GM21360 (cell line): Measurements from ENCODE around the gene MLLT1.

Experiments
- ATAC-seq: cut with Tn5 transposase; IDR thresholded peaks from one replicate; pipeline ENCODE4 v1.9.1; 2021; ENCODE audit warnings: mild to moderate bottlenecking, moderate library complexity; ENCODE audit not compliant: unreplicated experiment

The MLLT1 gene

GRCh38 chr19:6260376-6260775 lies 19.4 kb downstream of the MLLT1 start:
- ATAC-seq = no peak

- no peak for ATAC-seq
Measured at GRCh38 chr19:6259312-6259861, 20.4 kb downstream of the MLLT1 start.

DNA sequence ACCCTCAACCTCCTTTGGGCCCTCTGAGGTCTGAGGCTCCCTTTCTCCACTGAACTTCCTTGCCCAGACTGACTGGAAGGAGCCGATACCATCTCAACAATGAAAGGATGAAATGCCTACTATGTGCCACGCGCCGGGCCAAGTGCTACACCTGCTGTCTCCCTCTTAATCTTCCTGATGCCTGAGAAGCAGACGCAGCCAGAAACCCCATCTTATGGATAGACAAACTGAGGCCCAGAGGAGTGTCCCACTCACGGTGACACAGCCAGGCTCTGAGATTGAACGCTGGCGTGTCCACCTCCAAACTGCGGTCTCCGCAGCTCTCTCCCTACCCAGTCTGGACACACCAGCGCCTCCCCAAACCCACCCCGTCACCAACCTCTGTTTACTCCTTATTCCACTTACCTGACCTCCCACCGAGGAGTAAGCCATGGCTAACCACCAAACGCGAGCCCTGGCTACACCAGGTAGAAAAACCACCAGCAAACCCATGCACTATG lies 20.9 kb downstream of the MLLT1 start:
- no peak for ATAC-seq

GRCh38 chr19:6253954-6254733 lies 25.6 kb downstream of the MLLT1 start:
- ATAC-seq = no peak

DNA sequence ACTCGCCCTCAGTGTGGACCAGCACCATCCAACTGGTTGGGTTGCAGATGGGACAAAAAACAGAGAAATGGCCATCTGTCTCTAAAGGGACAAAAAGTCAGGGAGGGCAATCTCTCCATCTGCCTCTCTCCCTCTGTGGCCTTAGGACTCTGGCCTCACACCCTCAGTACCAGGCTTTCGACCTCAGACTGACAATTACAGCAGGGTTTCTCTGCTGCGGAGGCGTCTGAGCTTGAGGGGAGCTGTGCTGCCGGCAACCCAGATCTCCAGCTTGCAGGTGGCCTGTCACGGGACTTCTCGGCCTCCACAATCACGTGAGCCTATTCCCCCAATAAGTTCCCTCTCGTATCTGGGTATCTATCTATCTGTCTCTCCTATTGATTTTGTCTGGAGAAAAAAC lies 27.7 kb downstream of the MLLT1 start:
- no peak for ATAC-seq

DNA sequence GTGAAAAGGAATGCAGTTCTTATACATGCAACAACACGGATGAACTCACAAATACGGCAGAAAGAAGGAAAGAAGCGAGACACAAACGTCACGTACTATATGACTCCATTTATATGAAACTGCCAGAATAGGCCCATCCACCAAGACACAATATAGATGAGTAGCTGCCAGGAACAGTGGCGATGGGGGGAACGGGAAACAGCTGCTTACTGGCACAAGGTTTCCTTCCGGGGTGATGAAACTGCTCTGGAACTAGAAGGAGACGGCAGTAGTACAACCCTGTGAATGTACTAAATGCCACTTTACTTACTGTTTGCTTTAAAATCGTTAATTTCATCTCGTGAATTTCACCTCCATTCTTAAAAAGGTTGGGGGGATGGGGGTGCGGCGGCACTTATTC lies 28.9 kb downstream of the MLLT1 start:
- ATAC-seq = no peak

DNA sequence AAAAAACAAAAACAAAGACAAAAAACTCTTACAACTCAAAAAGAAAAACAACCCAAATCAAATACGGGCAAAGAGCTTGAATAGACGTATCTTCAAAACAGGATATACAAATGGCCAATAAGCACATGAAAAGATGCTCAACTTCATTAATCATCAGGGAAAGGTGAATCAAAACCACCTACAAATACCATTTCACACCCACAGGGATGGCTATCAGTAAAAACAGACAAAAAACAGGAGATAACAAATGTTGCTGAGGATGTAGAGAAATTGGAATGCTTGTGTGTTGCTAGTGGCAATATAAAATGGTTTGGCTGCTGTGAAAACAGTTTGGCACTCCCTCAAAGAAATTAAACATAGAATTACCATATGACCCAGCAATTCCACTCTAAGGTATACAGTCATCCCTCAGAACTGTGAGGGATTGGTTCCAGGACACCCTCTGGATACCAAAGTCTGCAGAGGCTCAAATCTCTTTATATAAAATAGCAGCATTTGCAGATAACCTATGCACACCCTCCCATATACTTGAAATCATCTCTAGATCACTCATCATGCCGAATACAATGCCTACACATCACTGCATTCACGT lies 29.7 kb downstream of the MLLT1 start:
- ATAC-seq = no peak

DNA sequence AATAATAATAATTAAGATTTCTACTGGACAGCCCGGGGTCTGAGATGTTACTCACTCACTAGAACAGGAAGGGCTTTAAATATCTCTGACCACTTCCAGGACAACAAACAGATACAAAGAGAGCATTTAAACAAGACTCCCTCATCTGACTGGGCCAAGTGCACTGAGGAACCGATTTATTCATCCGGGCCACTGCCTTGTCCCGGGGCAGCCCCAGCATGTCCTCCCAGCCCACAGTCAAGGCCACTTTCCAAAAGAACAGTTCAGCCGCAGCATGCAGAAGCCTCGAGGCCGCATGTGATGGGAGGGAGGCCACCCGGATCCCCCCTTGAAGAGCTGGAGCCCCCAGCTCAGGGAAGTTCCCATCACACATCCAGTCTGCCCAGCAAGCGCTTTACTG lies 30.5 kb downstream of the MLLT1 start:
- no peak for ATAC-seq

DNA sequence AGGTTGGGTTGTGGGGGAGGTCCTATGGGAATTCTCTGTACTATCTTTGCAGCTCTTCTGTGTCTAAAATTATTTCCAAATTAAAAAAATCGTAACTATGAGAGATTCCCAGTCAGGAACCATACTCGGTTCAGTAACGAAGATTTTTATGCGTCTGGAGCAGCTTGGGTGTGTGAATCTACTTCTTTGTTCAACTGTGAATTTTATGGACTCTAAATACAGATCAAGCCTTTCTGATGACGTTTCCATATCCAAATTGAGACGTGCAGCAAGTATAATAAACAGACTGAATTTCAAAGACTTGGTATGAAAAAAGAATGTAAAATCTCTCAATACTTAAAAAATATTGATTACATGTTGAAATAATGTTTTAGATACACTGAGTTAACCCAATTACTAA lies 30.9 kb downstream of the MLLT1 start:
- no peak for ATAC-seq

GRCh38 chr19:6248341-6248740 lies 31.4 kb downstream of the MLLT1 start:
- ATAC-seq = no peak

DNA sequence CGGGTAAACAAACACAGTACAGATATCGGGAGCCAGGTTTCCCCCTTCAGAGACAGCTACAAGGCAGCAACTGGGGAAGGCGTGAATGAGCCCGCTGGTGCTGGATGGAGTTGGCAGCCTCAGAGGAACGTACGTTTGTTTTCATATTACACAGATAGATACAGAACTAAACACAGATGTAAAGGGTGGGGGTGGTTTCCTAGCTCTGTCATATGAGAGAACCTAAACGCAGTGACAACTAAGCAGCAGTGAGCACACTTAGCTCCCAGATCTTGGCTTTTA lies 32.8 kb downstream of the MLLT1 start:
- no peak for ATAC-seq

- no peak for ATAC-seq
Measured at GRCh38 chr19:6246174-6247006, 33.4 kb downstream of the MLLT1 start.

- no peak for ATAC-seq
Measured at GRCh38 chr19:6242677-6243076, 37.1 kb downstream of the MLLT1 start.

GRCh38 chr19:6241680-6242377 lies 37.9 kb downstream of the MLLT1 start:
- ATAC-seq = no peak

GRCh38 chr19:6241056-6241455 lies 38.7 kb downstream of the MLLT1 start:
- ATAC-seq = no peak

- no peak for ATAC-seq
Measured at GRCh38 chr19:6239871-6240676, 39.7 kb downstream of the MLLT1 start.

DNA sequence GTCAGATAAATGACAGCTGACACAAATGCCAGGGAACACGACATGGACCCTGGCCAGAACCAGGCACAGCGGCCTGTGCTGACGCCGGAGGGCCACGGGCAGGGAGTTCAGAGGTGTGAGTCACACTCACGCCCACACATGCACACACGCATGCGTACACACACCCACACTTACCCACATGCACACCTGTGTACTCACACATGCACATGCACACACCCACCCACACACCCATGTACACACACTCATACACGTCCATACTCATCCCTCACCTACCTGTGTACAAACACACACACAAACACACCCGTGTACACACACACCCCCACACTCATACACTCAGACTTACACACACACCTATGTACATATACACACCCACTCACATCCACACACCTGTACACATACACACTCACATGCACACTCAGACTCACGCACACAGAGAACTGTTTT lies 40.4 kb downstream of the MLLT1 start:
- no peak for ATAC-seq

- no peak for ATAC-seq
Measured at GRCh38 chr19:6238643-6239281, 41.0 kb downstream of the MLLT1 start.

DNA sequence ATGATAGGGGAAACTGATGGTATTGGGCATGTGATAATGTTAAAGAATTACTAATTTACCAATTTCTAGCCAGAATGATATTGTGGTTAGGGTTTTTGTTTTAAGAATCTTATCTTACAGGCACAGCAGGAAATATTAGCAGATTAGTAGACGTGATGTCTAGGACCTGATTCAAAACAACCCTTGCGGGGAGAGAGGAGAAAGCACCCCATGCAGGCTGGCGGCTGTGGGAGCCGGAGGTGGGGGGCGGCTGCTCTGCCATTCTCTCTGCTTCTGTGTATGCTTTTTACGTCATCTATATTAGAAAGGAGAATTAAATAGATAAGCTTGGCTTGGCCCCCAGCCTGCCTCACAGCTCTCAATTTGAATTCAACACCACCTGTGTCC lies 41.5 kb downstream of the MLLT1 start:
- no peak for ATAC-seq
